HepG2 (cell line): ENCODE results near the gene WIZ. TPM values are rescaled to one million over a fixed set of nuclear protein-coding genes. Genes with fewer than 3 reads are reported as not detected.

ENCODE experiments used
- AGO1 ChIP-seq: fragments of 200-400 bp; formaldehyde crosslinking; IDR thresholded peaks from 2 replicates; pipeline ENCODE4 v1.6.1; 2017; ENCODE audit warnings: mild to moderate bottlenecking, low read depth, low read length, moderate library complexity; ENCODE audit not compliant: poor library complexity, severe bottlenecking
- CBX2 ChIP-seq, 2 experiments: fragments of 200-600 bp in 1 of 2; sonication (generic); formaldehyde crosslinking in 1 of 2; IDR thresholded peaks; 2 replicates each; pipeline versions ENCODE4 v1.7.0 to v1.8.1; 2018 to 2022; ENCODE audit warnings: low read depth in 2 of 2, low read length in 1 of 2, mild to moderate bottlenecking in 1 of 2, missing genetic modification reagents in 1 of 2
- FOXA1 ChIP-seq, 2 experiments: fragments of 450-650 bp in 1 of 2; sonication (generic) in 1 of 2; formaldehyde crosslinking in 1 of 2; IDR thresholded peaks; 2 replicates each; pipeline versions ENCODE4 v1.4.0 to v1.6.1; 2016 to 2020; ENCODE audit warnings: missing genetic modification reagents in 1 of 2
- HNF4G ChIP-seq, 2 experiments: sonication (generic) in 1 of 2; formaldehyde crosslinking in 1 of 2; IDR thresholded peaks; 2 replicates each; pipeline versions ENCODE4 v1.4.0 to v1.6.1; 2011 to 2020; ENCODE audit warnings: borderline replicate concordance in 2 of 2, low read depth in 2 of 2, mild to moderate bottlenecking in 2 of 2, low read length in 1 of 2, missing genetic modification reagents in 1 of 2, moderate library complexity in 1 of 2
- KDM5B ChIP-seq: sonication (generic); formaldehyde crosslinking; IDR thresholded peaks from 2 replicates; pipeline ENCODE4 v1.4.0; 2020; ENCODE audit warnings: missing genetic modification reagents, mild to moderate bottlenecking, borderline replicate concordance
- KLF11 ChIP-seq: IDR thresholded peaks from 2 replicates; pipeline ENCODE4 v1.6.1; 2016; ENCODE audit warnings: missing compliant biosample characterization
- KLF15 ChIP-seq: sonication (generic); formaldehyde crosslinking; IDR thresholded peaks from 2 replicates; pipeline ENCODE4 v1.8.1; 2023; ENCODE audit warnings: borderline replicate concordance, mild to moderate bottlenecking, inconsistent platforms, missing genetic modification reagents, mixed read lengths
- MIER2 ChIP-seq: IDR thresholded peaks from 2 replicates; pipeline ENCODE4 v1.6.1; 2016; ENCODE audit warnings: missing biosample characterization, missing genetic modification reagents
- MZF1 ChIP-seq: sonication (generic); formaldehyde crosslinking; IDR thresholded peaks from 2 replicates; pipeline ENCODE4 v1.8.1; 2023; ENCODE audit warnings: mild to moderate bottlenecking, missing genetic modification reagents, borderline replicate concordance
- NFE2 ChIP-seq: sonication (generic); formaldehyde crosslinking; IDR thresholded peaks from 2 replicates; pipeline ENCODE4 v1.4.0; 2020; ENCODE audit warnings: missing genetic modification reagents
- RCOR2 ChIP-seq: IDR thresholded peaks from 2 replicates; pipeline ENCODE4 v1.6.1; 2016; ENCODE audit warnings: missing biosample characterization, missing genetic modification reagents
- SALL2 ChIP-seq: sonication (generic); formaldehyde crosslinking; IDR thresholded peaks from 2 replicates; pipeline ENCODE4 v1.8.1; 2023; ENCODE audit warnings: mild to moderate bottlenecking, missing genetic modification reagents, inconsistent platforms
- ZNF331 ChIP-seq: sonication (generic); formaldehyde crosslinking; IDR thresholded peaks from 2 replicates; pipeline ENCODE4 v1.4.0; 2020; ENCODE audit warnings: missing genetic modification reagents
- ZNF567 ChIP-seq: sonication (generic); formaldehyde crosslinking; IDR thresholded peaks from 2 replicates; pipeline ENCODE4 v1.8.1; 2023; ENCODE audit warnings: mild to moderate bottlenecking, missing genetic modification reagents, borderline replicate concordance
- ZNF577 ChIP-seq: sonication (generic); formaldehyde crosslinking; IDR thresholded peaks from 2 replicates; pipeline ENCODE4 v1.4.0; 2020; ENCODE audit warnings: mild to moderate bottlenecking, low read depth, missing genetic modification reagents, borderline replicate concordance
- ZSCAN29 ChIP-seq: sonication (generic); formaldehyde crosslinking; conservative IDR thresholded peaks from 2 replicates; pipeline ENCODE4 v1.4.0; 2020; ENCODE audit warnings: mild to moderate bottlenecking, missing genetic modification reagents
- polyA plus RNA-seq, 8 experiments: library from polyadenylated mRNA; depleted of rRNA in 3 of 8; stranded (reverse) in 7 of 8; unstranded in 1 of 8; fragments of >200 nt; fragmentation: Illumina TruSeq in 4 of 8; extraction: Trizol in 4 of 8; gene quantifications; 2 replicates each; pipeline versions ENCODE4 v1.2.1 to v1.2.3, GENCODE V29; 2011 to 2016; ENCODE audit warnings: low read depth in 4 of 8, missing spikeins in 1 of 8, mixed read lengths in 1 of 8; ENCODE audit not compliant: insufficient read depth in 1 of 8
- total RNA-seq, 5 experiments: library from RNA; depleted of rRNA; stranded (reverse); fragments of >200 nt; fragmentation: Illumina TruSeq; extraction: Trizol; gene quantifications; 2 replicates each; pipeline ENCODE4 v1.2.3, GENCODE V29; 2016; ENCODE audit warnings: low read depth in 1 of 5
- TF ChIP-seq, protein P1 (sequence below): sonication (generic); formaldehyde crosslinking; conservative IDR thresholded peaks from 2 replicates; pipeline ENCODE4 v1.4.0; 2020; ENCODE audit warnings: missing genetic modification reagents
- TF ChIP-seq, protein P2 (sequence below): sonication (generic); IDR thresholded peaks from 2 replicates; pipeline ENCODE4 v1.6.1; 2016; ENCODE audit warnings: low read depth, borderline replicate concordance
- TF ChIP-seq, protein P3 (sequence below): sonication (generic); formaldehyde crosslinking; IDR thresholded peaks from 2 replicates; pipeline ENCODE4 v1.4.0; 2020; ENCODE audit warnings: missing genetic modification reagents
- TF ChIP-seq, protein P4 (sequence below): sonication (generic); formaldehyde crosslinking; IDR thresholded peaks from 2 replicates; pipeline ENCODE4 v1.4.0; 2020; ENCODE audit warnings: missing genetic modification reagents

WIZ gene
- total and polyA plus RNA-seq, 2 of the 13 experiments (the other 11 are each of a cell fraction or from before 2014, with no cell fraction given), result 4.7 to 4.8 TPM

DNA sequence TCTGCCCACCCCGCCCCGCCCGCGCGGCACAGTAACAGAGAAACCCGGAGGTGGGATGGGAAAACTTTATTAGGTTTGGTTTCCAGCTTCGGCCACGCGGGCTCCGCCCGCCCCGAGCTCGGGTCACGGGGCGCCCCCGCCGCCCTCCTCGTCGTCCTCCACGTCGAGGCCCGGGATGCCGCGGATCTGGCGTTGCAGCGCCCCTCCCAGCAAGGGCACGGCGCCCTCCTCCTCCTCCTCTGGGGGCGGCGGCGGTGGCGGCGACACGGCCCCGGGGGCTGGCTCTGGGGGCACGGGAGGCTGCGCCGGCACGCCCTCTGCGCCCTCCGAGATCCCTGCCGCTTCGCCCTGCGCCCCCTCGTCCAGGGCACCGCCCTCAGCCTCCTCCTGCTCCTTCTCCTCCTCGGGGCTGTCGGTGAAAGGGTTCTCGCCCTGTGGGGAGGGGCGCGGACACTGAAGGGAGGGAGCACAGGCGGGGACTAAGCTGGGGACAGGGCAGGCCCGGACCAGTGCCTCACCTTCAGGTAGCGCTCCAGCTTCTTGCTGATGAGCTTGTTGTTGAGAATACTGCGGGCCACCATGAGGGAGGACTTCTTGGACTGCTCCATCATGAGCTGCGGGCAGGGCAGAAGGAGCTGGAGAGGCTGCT is 69.6 kb downstream of the WIZ start (continued):
- TF ChIP-seq, protein P1, sequence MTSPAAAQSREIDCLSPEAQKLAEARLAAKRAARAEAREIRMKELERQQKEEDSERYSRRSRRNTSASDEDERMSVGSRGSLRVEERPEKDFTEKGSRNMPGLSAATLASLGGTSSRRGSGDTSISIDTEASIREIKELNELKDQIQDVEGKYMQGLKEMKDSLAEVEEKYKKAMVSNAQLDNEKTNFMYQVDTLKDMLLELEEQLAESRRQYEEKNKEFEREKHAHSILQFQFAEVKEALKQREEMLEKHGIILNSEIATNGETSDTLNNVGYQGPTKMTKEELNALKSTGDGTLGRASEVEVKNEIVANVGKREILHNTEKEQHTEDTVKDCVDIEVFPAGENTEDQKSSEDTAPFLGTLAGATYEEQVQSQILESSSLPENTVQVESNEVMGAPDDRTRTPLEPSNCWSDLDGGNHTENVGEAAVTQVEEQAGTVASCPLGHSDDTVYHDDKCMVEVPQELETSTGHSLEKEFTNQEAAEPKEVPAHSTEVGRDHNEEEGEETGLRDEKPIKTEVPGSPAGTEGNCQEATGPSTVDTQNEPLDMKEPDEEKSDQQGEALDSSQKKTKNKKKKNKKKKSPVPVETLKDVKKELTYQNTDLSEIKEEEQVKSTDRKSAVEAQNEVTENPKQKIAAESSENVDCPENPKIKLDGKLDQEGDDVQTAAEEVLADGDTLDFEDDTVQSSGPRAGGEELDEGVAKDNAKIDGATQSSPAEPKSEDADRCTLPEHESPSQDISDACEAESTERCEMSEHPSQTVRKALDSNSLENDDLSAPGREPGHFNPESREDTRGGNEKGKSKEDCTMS (CRISPR knock-in tag), result no peak
- no peak for TF ChIP-seq MZF1 (CRISPR knock-in tag)
- TF ChIP-seq, protein P2, sequence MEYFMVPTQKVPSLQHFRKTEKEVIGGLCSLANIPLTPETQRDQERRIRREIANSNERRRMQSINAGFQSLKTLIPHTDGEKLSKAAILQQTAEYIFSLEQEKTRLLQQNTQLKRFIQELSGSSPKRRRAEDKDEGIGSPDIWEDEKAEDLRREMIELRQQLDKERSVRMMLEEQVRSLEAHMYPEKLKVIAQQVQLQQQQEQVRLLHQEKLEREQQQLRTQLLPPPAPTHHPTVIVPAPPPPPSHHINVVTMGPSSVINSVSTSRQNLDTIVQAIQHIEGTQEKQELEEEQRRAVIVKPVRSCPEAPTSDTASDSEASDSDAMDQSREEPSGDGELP, result no peak
- no peak for TF ChIP-seq KLF11 (CRISPR knock-in tag)
- TF ChIP-seq KLF15 (CRISPR knock-in tag), result no peak
- TF ChIP-seq CBX2 (IDR thresholded peaks at IDR 0.05; ENCODE audit: low read depth, low read length), result no peak
- TF ChIP-seq CBX2 (CRISPR knock-in tag; IDR thresholded peaks at IDR 0.05; ENCODE audit: low read depth), result no peak
- peak; percentile 53; the same call in 1 of the 2 replicates for TF ChIP-seq ZNF567 (CRISPR knock-in tag)
- TF ChIP-seq SALL2 (CRISPR knock-in tag), result no peak
- TF ChIP-seq RCOR2 (CRISPR knock-in tag), result no peak
- no peak for TF ChIP-seq FOXA1 (IDR thresholded peaks at IDR 0.05)
- no peak for TF ChIP-seq FOXA1 (CRISPR knock-in tag; IDR thresholded peaks at IDR 0.05)
- TF ChIP-seq ZNF577 (CRISPR knock-in tag), result no peak
- TF ChIP-seq KDM5B (CRISPR knock-in tag), result peak; percentile 12; the same call in 1 of the 2 replicates
- no peak for TF ChIP-seq AGO1
- TF ChIP-seq ZSCAN29 (CRISPR knock-in tag), result no peak
- peak; percentile 15; the same call in 1 of the 2 replicates for TF ChIP-seq HNF4G (IDR thresholded peaks at IDR 0.05; ENCODE audit: borderline replicate concordance, low read depth, low read length)
- no peak for TF ChIP-seq HNF4G (CRISPR knock-in tag; IDR thresholded peaks at IDR 0.05; ENCODE audit: borderline replicate concordance, low read depth)
- TF ChIP-seq, protein P3, sequence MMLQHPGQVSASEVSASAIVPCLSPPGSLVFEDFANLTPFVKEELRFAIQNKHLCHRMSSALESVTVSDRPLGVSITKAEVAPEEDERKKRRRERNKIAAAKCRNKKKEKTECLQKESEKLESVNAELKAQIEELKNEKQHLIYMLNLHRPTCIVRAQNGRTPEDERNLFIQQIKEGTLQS, result no peak
- no peak for TF ChIP-seq NFE2 (CRISPR knock-in tag)
- TF ChIP-seq ZNF331 (CRISPR knock-in tag), result no peak
- TF ChIP-seq MIER2 (CRISPR knock-in tag), result no peak; the same call in 1 of the 2 replicates
- TF ChIP-seq, protein P4, sequence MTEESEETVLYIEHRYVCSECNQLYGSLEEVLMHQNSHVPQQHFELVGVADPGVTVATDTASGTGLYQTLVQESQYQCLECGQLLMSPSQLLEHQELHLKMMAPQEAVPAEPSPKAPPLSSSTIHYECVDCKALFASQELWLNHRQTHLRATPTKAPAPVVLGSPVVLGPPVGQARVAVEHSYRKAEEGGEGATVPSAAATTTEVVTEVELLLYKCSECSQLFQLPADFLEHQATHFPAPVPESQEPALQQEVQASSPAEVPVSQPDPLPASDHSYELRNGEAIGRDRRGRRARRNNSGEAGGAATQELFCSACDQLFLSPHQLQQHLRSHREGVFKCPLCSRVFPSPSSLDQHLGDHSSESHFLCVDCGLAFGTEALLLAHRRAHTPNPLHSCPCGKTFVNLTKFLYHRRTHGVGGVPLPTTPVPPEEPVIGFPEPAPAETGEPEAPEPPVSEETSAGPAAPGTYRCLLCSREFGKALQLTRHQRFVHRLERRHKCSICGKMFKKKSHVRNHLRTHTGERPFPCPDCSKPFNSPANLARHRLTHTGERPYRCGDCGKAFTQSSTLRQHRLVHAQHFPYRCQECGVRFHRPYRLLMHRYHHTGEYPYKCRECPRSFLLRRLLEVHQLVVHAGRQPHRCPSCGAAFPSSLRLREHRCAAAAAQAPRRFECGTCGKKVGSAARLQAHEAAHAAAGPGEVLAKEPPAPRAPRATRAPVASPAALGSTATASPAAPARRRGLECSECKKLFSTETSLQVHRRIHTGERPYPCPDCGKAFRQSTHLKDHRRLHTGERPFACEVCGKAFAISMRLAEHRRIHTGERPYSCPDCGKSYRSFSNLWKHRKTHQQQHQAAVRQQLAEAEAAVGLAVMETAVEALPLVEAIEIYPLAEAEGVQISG, result no peak; the same call in 1 of the 2 replicates
